Upper lobe of right lung (tissue), 1 donor: ENCODE measurements around the gene MINAR1. TPM values are rescaled to one million over a fixed set of nuclear protein-coding genes. Genes with fewer than 3 reads are reported as not detected.
"Not testable (repeated sequence)": the region's sequence is repeated elsewhere in the genome, so short reads cannot be mapped to it uniquely, and the experiment has no call there.

ENCODE experiments used
- ATAC-seq: fragments of 200-7000 bp; cut with Tn5 transposase; one replicate; pipeline ENCODE4 v1.9.1; 2020; ENCODE audit warnings: mild to moderate bottlenecking, moderate library complexity
- DNase-seq: peaks from one replicate; pipeline ENCODE4 v3.0.0-alpha.2; 2020
- H3K27ac ChIP-seq: fragments of 200-600 bp; one replicate; pipeline ENCODE4 v1.8.0; 2022
- H3K27me3 ChIP-seq: fragments of 200-600 bp; one replicate; pipeline ENCODE4 v1.8.0; 2022; ENCODE audit warnings: mild to moderate bottlenecking
- H3K36me3 ChIP-seq: fragments of 200-600 bp; one replicate; pipeline ENCODE4 v1.8.0; 2022
- H3K4me1 ChIP-seq: fragments of 200-600 bp; one replicate; pipeline ENCODE4 v1.8.0; 2022
- H3K4me3 ChIP-seq: fragments of 200-600 bp; one replicate; pipeline ENCODE4 v1.8.0; 2022; ENCODE audit warnings: mild to moderate bottlenecking
- H3K9me3 ChIP-seq: fragments of 200-600 bp; one replicate; pipeline ENCODE4 v1.8.0; 2022
- CTCF ChIP-seq: fragments of 200-600 bp; IDR thresholded peaks from one replicate; pipeline ENCODE4 v1.8.0; 2022; ENCODE audit warnings: antibody characterized with exemption
- intact Hi-C: fragments of 100-400 bp; cut with DNase I; formaldehyde crosslinking; loops from one replicate; pipeline ENCODE4 v1.11.0; 2022
- total RNA-seq: library from RNA; stranded (reverse); fragmentation: NEBNext Ultra II Directional; extraction: Animal tissue kit (Norgen Biotek cat#: 25700); gene quantifications from one replicate; pipeline ENCODE4 v1.2.1, GENCODE V29; 2021
- donor health status: DM: no; HTN: yes; CAD: no; lungs with severe emphysema.

The MINAR1 gene
- total RNA-seq, 1 donor from 2014 or later = 0.26 TPM

- ATAC-seq (no peak), DNase-seq (no peak)
- H3K9me3 ChIP-seq = no peaks in the 10 kb centered on the region
- no peaks in the 10 kb centered on the region for H3K4me1 ChIP-seq
- intact Hi-C loops = no loop called here
- H3K27ac ChIP-seq = no peak overlapping the region
- no peaks in the 10 kb centered on the region for H3K36me3 ChIP-seq
- no peak for TF ChIP-seq CTCF
- no peak overlapping the region for H3K4me3 ChIP-seq
- H3K27me3 ChIP-seq = peaks cover 27% of the 10 kb centered on the region
Observed at GRCh38 chr15:79425591-79426295, 6.4 kb upstream of the MINAR1 start.

DNA sequence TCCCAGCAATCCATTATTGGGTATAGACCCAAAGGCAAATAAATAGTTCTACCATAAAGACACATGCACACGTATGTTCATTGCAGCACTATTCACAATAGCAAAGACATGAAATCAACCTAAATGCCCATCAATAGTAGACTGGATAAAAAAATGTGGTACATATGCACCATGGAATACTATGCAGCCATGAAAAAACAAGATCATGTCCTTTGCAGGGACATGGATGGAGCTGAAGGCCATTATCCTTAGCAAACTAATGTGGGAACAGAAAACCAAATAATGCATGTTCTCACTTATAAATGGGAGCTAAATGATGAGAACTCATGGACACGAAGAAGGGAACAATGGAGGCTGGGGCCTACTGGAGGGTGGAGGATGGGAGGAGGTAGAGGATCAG is 5.2 kb upstream of the MINAR1 start:
- H3K4me1 ChIP-seq = not testable (repeated sequence)

DNA sequence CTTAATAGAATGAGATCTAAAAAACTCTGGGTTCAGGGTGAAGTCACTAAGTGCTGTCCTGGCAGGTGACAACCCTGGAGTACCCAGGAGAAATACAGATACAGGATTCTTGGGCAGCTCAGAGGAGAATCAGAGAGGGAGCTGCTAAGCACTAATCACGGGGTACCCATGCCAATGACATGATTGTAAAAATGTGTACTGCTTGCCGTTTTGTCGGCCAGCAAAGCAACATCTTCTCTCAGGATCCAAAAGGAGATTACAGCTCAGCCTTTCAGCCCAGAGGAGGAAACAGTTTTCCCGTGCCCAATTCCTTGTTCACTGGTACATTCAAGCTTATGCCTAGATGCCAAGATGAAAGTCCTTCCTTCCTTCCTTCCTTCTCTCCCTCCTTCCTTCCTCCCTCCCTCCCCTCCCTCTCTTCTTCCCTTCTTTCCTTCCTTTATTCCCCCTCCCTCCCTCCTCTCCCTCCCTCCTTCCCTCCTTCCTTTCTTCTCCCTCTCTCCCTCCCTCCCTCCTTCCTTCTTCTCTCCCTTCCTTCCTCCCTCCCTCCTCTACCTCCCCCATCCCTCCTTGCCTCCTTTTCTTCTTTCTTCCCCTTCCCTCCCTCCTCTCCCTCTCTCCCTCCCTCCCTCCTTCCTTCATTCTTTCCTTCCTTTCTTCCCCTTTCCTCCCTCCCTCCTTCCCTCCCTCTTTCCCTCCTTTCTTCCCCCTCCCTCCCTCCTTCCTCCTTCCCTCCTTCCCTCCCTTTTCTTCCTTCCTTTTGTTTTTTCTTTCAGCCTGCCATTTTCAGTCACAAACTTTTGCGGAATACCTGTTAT is 4.1 kb upstream of the MINAR1 start:
- Histone ChIP-seq H3K9me3 (no peaks in the 10 kb centered on the region), H3K27me3 (peaks cover 49% of the 10 kb centered on the region), H3K4me3 (no peak overlapping the region), H3K36me3 (no peaks in the 10 kb centered on the region), H3K4me1 (peaks cover 10% of the 10 kb centered on the region), H3K27ac (no peak overlapping the region)
- no peak for TF ChIP-seq CTCF
- ATAC-seq (no peak), DNase-seq (no peak)
- intact Hi-C loops = no loop called here

More for the DNA sequence above, 5.2 kb upstream of the MINAR1 start:
- H3K36me3 ChIP-seq, DNase-seq, ATAC-seq, H3K4me3 ChIP-seq, H3K27ac ChIP-seq, H3K9me3 ChIP-seq, intact Hi-C loops: not testable (repeated sequence)
- H3K27me3 ChIP-seq = peaks cover 38% of the 10 kb centered on the region

- no peak for ATAC-seq
- no peak for TF ChIP-seq CTCF
- no peaks in the 10 kb centered on the region for H3K36me3 ChIP-seq
- no peak for DNase-seq
- H3K27me3 ChIP-seq = peaks cover 78% of the 10 kb centered on the region
- intact Hi-C loops = no loop called here
- H3K4me3 ChIP-seq = peak overlapping the region; percentile 26
- peaks cover 10% of the 10 kb centered on the region for H3K4me1 ChIP-seq
- no peak overlapping the region for H3K27ac ChIP-seq
- no peaks in the 10 kb centered on the region for H3K9me3 ChIP-seq
Observed at GRCh38 chr15:79430901-79431635, 1.1 kb upstream of the MINAR1 start.

- Histone ChIP-seq H3K27ac (no peak overlapping the region), H3K4me3 (peak overlapping the region; percentile 26), H3K27me3 (peaks cover 71% of the 10 kb centered on the region), H3K4me1 (peaks cover 10% of the 10 kb centered on the region), H3K36me3 (no peaks in the 10 kb centered on the region), H3K9me3 (no peaks in the 10 kb centered on the region)
- no peak for DNase-seq
- ATAC-seq = peak; percentile 12
- no peak for TF ChIP-seq CTCF
- intact Hi-C loops = no loop called here
Observed at GRCh38 chr15:79432345-79433275, 474 bp downstream of the MINAR1 start.
